Osteoblast (primary cell): ENCODE data around the gene CUEDC2. TPM values are rescaled to one million over a fixed set of nuclear protein-coding genes. Genes with fewer than 3 reads are reported as not detected.

Experiments
- DNase-seq: peaks from one replicate; pipeline ENCODE4 v3.0.0; 2011; ENCODE audit warnings: low spot score, mixed read lengths; ENCODE audit not compliant: insufficient read length; ENCODE audit errors: missing footprints
- H2AFZ ChIP-seq: 2 replicates; pipeline ENCODE4 v1.6.0; 2011; ENCODE audit warnings: mild to moderate bottlenecking, low read length
- H3K27ac ChIP-seq: 2 replicates; pipeline ENCODE4 v1.5.1; 2011; ENCODE audit warnings: mild to moderate bottlenecking, low read depth, low read length, moderate library complexity
- H3K27me3 ChIP-seq: 2 replicates; pipeline ENCODE4 v1.6.0; 2012; ENCODE audit warnings: mild to moderate bottlenecking, control low read depth, inconsistent platforms, low read length, moderate library complexity; ENCODE audit not compliant: insufficient read depth
- H3K36me3 ChIP-seq: 2 replicates; pipeline ENCODE4 v1.5.1; 2011; ENCODE audit warnings: mild to moderate bottlenecking, low read length, control low read depth, moderate library complexity; ENCODE audit not compliant: insufficient read depth
- H3K4me1 ChIP-seq: 2 replicates; pipeline ENCODE4 v1.5.1; 2011; ENCODE audit warnings: mild to moderate bottlenecking, low read length, control low read depth, moderate library complexity; ENCODE audit not compliant: insufficient read depth
- H3K4me2 ChIP-seq: 2 replicates; pipeline ENCODE4 v1.6.0; 2011; ENCODE audit warnings: mild to moderate bottlenecking, low read length; ENCODE audit not compliant: insufficient read depth
- H3K4me3 ChIP-seq: fragments of 200-600 bp; sonication (generic); 3 replicates; pipeline ENCODE4 v1.5.1; 2012; ENCODE audit warnings: mild to moderate bottlenecking, low read length, inconsistent platforms; ENCODE audit not compliant: insufficient read depth
- H3K79me2 ChIP-seq: 2 replicates; pipeline ENCODE4 v1.6.0; 2012; ENCODE audit warnings: mild to moderate bottlenecking, low read length, control low read depth, inconsistent platforms; ENCODE audit not compliant: insufficient read depth
- H3K9me3 ChIP-seq: 2 replicates; pipeline ENCODE4 v1.5.1; 2011; ENCODE audit warnings: low read depth, low read length, control low read depth
- H4K20me1 ChIP-seq: 2 replicates; pipeline ENCODE4 v1.6.0; 2012; ENCODE audit warnings: mild to moderate bottlenecking, low read length, control low read depth; ENCODE audit not compliant: insufficient read depth
- total RNA-seq: library from RNA; depleted of rRNA; stranded (reverse); fragments of >200 nt; gene quantifications from 2 replicates; pipeline ENCODE4 v1.2.3, GENCODE V29; 2012
- TF ChIP-seq, protein P1 (sequence below): IDR thresholded peaks from 2 replicates; pipeline ENCODE4 v1.5.1; 2011; ENCODE audit warnings: mild to moderate bottlenecking, low read depth, low read length, moderate library complexity; ENCODE audit errors: extremely low read depth

CUEDC2 gene
- total RNA-seq, 1 donor: 46.7 TPM

DNA sequence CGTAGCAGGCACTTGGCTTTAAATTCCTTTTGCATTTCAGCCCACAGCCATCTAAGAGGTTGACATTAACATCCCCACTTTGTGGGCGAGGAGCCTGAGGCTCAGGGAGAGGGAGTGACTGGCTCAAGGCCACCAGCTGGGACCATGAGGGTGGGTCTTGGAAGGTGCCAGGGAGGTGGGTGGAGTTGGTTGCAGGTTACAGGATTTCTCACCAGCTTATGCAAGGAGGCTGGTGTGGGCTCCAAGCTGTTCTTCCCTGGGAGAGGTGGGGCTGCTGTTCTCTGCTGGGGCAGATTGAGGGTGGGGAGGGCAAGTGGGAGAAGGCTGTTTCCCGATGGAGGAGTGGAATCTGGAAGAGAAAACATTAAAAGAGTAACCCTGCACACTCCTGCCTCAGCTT, 33.1 kb upstream of the CUEDC2 start:
- Histone ChIP-seq H3K4me2 (no peak overlapping the region), H3K27ac (no peak overlapping the region), H3K4me1 (peaks cover 23% of the 10 kb centered on the region), H3K4me3 (no peak overlapping the region), H3K36me3 (no peaks in the 10 kb centered on the region), H4K20me1 (no peaks in the 10 kb centered on the region), H3K27me3 (peaks cover 18% of the 10 kb centered on the region), H2AFZ (no peak overlapping the region), H3K79me2 (no peaks in the 10 kb centered on the region), H3K9me3 (no peaks in the 10 kb centered on the region)
- TF ChIP-seq, protein P1, sequence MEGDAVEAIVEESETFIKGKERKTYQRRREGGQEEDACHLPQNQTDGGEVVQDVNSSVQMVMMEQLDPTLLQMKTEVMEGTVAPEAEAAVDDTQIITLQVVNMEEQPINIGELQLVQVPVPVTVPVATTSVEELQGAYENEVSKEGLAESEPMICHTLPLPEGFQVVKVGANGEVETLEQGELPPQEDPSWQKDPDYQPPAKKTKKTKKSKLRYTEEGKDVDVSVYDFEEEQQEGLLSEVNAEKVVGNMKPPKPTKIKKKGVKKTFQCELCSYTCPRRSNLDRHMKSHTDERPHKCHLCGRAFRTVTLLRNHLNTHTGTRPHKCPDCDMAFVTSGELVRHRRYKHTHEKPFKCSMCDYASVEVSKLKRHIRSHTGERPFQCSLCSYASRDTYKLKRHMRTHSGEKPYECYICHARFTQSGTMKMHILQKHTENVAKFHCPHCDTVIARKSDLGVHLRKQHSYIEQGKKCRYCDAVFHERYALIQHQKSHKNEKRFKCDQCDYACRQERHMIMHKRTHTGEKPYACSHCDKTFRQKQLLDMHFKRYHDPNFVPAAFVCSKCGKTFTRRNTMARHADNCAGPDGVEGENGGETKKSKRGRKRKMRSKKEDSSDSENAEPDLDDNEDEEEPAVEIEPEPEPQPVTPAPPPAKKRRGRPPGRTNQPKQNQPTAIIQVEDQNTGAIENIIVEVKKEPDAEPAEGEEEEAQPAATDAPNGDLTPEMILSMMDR: no peak
- DNase-seq: peak; percentile 44

DNA sequence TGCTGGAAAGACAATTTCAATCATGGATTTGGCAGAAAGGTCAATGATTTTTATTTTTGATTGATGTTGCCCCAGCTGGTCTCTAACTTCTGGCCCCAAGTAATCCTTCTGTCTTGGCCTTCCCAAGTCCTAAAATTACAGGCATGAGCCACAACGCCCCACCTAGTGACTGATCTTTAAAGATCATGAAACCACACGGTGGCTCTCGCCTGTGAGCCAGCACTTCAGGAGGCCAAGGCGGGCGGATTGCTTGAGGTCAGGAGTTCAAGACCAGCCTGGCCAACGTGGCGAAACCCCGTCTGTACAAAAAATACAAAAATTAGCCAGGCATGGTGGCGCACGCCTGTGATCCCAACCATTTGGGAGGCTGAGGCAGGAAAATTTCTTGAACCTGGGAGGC, 31.6 kb upstream of the CUEDC2 start:
- Histone ChIP-seq H3K27me3 (peaks cover 18% of the 10 kb centered on the region), H3K4me3 (no peak overlapping the region), H3K4me2 (no peak overlapping the region), H3K4me1 (peaks cover 19% of the 10 kb centered on the region), H3K79me2 (no peaks in the 10 kb centered on the region), H3K9me3 (no peaks in the 10 kb centered on the region), H3K36me3 (no peaks in the 10 kb centered on the region), H4K20me1 (no peaks in the 10 kb centered on the region), H3K27ac (no peak overlapping the region), H2AFZ (no peak overlapping the region)
- DNase-seq: no peak
- TF ChIP-seq, protein P1: no peak

DNA sequence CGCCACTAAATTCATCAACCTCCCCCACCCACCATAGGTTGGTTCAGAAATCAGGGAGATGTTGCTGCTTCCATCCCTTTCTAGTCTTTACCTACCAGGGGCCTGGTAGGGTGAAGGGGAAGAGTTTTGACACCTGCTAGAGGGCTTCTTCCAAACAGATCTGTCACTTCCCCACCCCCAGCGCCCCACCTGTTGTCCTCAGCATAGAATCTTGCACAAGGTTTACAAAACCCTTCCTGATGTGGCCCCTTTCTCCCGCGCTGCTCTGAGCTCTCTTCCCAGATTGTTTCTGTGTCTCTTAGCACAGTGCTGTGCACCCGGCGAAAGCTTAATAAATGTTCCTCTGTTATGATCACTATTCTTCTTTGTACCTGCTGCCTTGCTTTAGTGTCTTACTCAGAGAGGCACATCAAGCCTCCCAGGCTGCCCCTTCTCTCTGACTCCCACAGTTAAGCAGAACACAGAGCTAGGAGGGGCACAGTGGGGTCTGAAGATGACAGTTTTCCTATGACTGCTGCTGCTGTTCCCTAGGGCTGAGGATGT, 30.2 kb upstream of the CUEDC2 start:
- H3K27me3 ChIP-seq: peaks cover 18% of the 10 kb centered on the region
- H3K4me3 ChIP-seq: no peak overlapping the region
- H4K20me1 ChIP-seq: no peaks in the 10 kb centered on the region
- peaks cover 9% of the 10 kb centered on the region for H3K4me1 ChIP-seq
- TF ChIP-seq, protein P1: no peak
- DNase-seq: no peak
- H3K9me3 ChIP-seq: no peaks in the 10 kb centered on the region
- no peaks in the 10 kb centered on the region for H3K36me3 ChIP-seq
- no peak overlapping the region for H3K27ac ChIP-seq
- H2AFZ ChIP-seq: no peak overlapping the region
- no peaks in the 10 kb centered on the region for H3K79me2 ChIP-seq
- H3K4me2 ChIP-seq: no peak overlapping the region

DNA sequence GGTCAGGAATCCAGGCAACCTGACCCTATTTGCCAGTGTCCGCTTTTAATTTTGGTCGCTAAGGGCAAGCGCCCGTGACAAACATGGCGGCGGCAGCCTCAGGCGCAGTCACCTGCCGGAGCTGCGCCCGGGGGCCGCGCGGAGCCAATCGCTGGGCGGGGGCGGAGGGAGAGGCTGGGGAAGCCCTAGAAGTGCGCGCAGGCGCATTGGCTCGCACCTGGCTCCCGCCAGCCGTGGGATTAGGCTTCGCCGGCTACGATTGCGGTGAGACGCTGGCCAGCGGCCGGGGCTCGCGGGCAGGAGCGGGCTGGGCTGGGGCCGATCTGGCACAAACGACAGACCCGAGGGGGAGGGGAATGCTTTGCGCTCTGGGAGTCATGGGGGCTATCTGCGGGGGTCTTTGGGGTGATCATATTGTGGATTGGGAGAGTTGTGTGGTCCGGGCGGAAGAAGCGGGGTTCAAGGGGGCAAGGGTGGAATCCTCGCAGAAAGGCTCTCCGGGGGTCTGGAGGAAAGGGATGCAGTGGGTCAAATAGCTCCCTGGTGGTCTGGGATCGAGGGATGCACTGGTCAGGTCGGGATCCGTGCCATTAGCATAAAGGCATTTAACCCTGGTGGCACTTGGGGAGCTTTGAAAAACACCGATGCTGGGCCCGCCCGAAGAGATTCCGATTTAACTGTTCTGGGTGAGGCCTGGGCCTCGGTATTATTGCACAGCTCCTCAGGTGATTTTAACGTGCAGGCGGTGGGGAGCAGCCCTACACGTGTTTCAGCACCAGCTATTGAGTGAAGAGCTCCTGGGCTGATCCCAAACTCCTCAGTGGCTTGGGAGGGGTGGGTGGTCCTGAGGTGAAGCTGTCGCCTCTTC, 29.0 kb upstream of the CUEDC2 start:
- DNase-seq: peak; percentile 97
- Histone ChIP-seq H3K4me1 (peaks cover 10% of the 10 kb centered on the region), H2AFZ (peak overlapping the region; percentile 88), H3K4me2 (peak overlapping the region; percentile 75), H4K20me1 (no peaks in the 10 kb centered on the region), H3K36me3 (no peaks in the 10 kb centered on the region), H3K9me3 (no peaks in the 10 kb centered on the region), H3K79me2 (no peaks in the 10 kb centered on the region), H3K27me3 (peaks cover 18% of the 10 kb centered on the region), H3K4me3 (peak overlapping the region; percentile 73), H3K27ac (no peak overlapping the region)
- TF ChIP-seq, protein P1: no peak
